ENCODE data around the gene DNAJC17. TPM values are rescaled to one million over a fixed set of nuclear protein-coding genes. Genes with fewer than 3 reads are reported as not detected.

The DNAJC17 gene
- total RNA-seq, 1 experiment from 2014 or later = 39.3 TPM

GRCh38 chr15:40787344-40787841 is 19.9 kb downstream of the DNAJC17 start:
- intact Hi-C loops (cut with micrococcal nuclease; ENCODE audit: unreplicated experiment) = loop anchor here (10.0 kb wide), 1 partner anchor 113 kb away; no protein-coding TSS in a partner anchor
- BruUV-seq (replicated peaks) = no TSS peak
- Histone ChIP-seq H3K4me1 (ENCODE audit: control insufficient read depth, insufficient read depth, low read length) (peaks cover 6% of the 10 kb centered on the region; the same call in 1 of the 2 replicates), H3K9me3 (ENCODE audit: control insufficient read depth, insufficient read depth, low read depth, low read length) (no peaks in the 10 kb centered on the region), H3K27me3 (ENCODE audit: control insufficient read depth, insufficient read depth, low read length) (no peaks in the 10 kb centered on the region), H3K4me3 (ENCODE audit: low read depth in 2 of 2, low read length in 2 of 2) (no peak overlapping the region), H3K36me3 (ENCODE audit: control insufficient read depth, insufficient read depth, low read length) (no peaks in the 10 kb centered on the region), H3K27ac (ENCODE audit: low read length) (0 out of 2 replicates have a peak overlapping the region, but pooled peaks have one; percentile 9)
- TF ChIP-seq CTCF (IDR thresholded peaks at IDR 0.05) (no peak), POLR2AphosphoS5 (IDR thresholded peaks at IDR 0.05; ENCODE audit: low read depth, low read length) (no peak), SIN3A (IDR thresholded peaks at IDR 0.05; ENCODE audit: borderline replicate concordance, insufficient read depth, low read depth, low read length) (no peak), TCF7L2 (IDR thresholded peaks at IDR 0.05; ENCODE audit: low read depth, low read length) (no peak)
- TF ChIP-seq, protein P1, sequence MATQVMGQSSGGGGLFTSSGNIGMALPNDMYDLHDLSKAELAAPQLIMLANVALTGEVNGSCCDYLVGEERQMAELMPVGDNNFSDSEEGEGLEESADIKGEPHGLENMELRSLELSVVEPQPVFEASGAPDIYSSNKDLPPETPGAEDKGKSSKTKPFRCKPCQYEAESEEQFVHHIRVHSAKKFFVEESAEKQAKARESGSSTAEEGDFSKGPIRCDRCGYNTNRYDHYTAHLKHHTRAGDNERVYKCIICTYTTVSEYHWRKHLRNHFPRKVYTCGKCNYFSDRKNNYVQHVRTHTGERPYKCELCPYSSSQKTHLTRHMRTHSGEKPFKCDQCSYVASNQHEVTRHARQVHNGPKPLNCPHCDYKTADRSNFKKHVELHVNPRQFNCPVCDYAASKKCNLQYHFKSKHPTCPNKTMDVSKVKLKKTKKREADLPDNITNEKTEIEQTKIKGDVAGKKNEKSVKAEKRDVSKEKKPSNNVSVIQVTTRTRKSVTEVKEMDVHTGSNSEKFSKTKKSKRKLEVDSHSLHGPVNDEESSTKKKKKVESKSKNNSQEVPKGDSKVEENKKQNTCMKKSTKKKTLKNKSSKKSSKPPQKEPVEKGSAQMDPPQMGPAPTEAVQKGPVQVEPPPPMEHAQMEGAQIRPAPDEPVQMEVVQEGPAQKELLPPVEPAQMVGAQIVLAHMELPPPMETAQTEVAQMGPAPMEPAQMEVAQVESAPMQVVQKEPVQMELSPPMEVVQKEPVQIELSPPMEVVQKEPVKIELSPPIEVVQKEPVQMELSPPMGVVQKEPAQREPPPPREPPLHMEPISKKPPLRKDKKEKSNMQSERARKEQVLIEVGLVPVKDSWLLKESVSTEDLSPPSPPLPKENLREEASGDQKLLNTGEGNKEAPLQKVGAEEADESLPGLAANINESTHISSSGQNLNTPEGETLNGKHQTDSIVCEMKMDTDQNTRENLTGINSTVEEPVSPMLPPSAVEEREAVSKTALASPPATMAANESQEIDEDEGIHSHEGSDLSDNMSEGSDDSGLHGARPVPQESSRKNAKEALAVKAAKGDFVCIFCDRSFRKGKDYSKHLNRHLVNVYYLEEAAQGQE (IDR thresholded peaks at IDR 0.05; ENCODE audit: insufficient read depth in 1 of 2, low read depth in 2 of 2, low read length in 1 of 2) = no peak
- ATAC-seq (no peak), DNase-seq (ENCODE audit: low read depth, low spot score) (no peak)
- CTCF ChIA-PET = no interaction called here
- POLR2A ChIA-PET = no interaction called here
- in situ Hi-C loops (cut with HindIII; ENCODE audit: low pct_unique_long_range_greater_than_20kb, low sequenced_read_pairs) = loop anchor here (25.0 kb wide), 1 partner anchor 150 kb away; no protein-coding TSS in a partner anchor

- Histone ChIP-seq H3K9me3 (ENCODE audit: control insufficient read depth, insufficient read depth, low read depth, low read length) (no peaks in the 10 kb centered on the region), H3K27ac (ENCODE audit: low read length) (no peak overlapping the region; the same call in 1 of the 2 replicates), H3K36me3 (ENCODE audit: control insufficient read depth, insufficient read depth, low read length) (no peaks in the 10 kb centered on the region), H3K4me1 (ENCODE audit: control insufficient read depth, insufficient read depth, low read length) (peaks cover 6% of the 10 kb centered on the region; the same call in 1 of the 2 replicates), H3K27me3 (ENCODE audit: control insufficient read depth, insufficient read depth, low read length) (no peaks in the 10 kb centered on the region), H3K4me3 (ENCODE audit: low read depth in 2 of 2, low read length in 2 of 2) (no peak overlapping the region)
- TF ChIP-seq, protein P1 (IDR thresholded peaks at IDR 0.05; ENCODE audit: insufficient read depth in 1 of 2, low read depth in 2 of 2, low read length in 1 of 2) = no peak
- TF ChIP-seq SIN3A (IDR thresholded peaks at IDR 0.05; ENCODE audit: borderline replicate concordance, insufficient read depth, low read depth, low read length) (no peak), POLR2AphosphoS5 (IDR thresholded peaks at IDR 0.05; ENCODE audit: low read depth, low read length) (no peak), TCF7L2 (IDR thresholded peaks at IDR 0.05; ENCODE audit: low read depth, low read length) (no peak), CTCF (IDR thresholded peaks at IDR 0.05) (no peak)
- in situ Hi-C loops (cut with HindIII; ENCODE audit: low pct_unique_long_range_greater_than_20kb, low sequenced_read_pairs) (loop anchor here (25.0 kb wide), 1 partner anchor 149 kb away; no protein-coding TSS in a partner anchor), intact Hi-C loops (cut with micrococcal nuclease; ENCODE audit: unreplicated experiment) (loop anchor here (10.0 kb wide), 1 partner anchor 111 kb away; no protein-coding TSS in a partner anchor)
- no TSS peak for BruUV-seq (replicated peaks)
- ATAC-seq (no peak), DNase-seq (ENCODE audit: low read depth, low spot score) (no peak)
- POLR2A ChIA-PET = no interaction called here
- CTCF ChIA-PET = interaction anchor here (0.5 to 0.6 kb wide), 3 partner anchors 108 to 291 kb away, joined by 3 to 9 read pairs (median 3); no protein-coding TSS in a partner anchor
Observed at GRCh38 chr15:40785814-40786213, 21.5 kb downstream of the DNAJC17 start.
